ENCODE results near the gene MTTP. TPM values are rescaled to one million over a fixed set of nuclear protein-coding genes. Genes with fewer than 3 reads are reported as not detected.

Gene MTTP
- total RNA-seq, 4 donors from 2014 or later: 0.14 TPM; not detected in 3

GRCh38 chr4:99637174-99637573 lies 62.5 kb downstream of the MTTP start:
- no peak for DNase-seq
- H3K9me3 ChIP-seq: no peaks in the 10 kb centered on the region
- no peaks in the 10 kb centered on the region for H3K27me3 ChIP-seq
- no peak overlapping the region for H3K4me3 ChIP-seq
- no peak overlapping the region for H3K27ac ChIP-seq
- H3K4me1 ChIP-seq: no peaks in the 10 kb centered on the region
- no peaks in the 10 kb centered on the region for H3K36me3 ChIP-seq
- intact Hi-C loops (cut with DNase I; ENCODE audit: low total_unique reads): no loop called here
- no peak for TF ChIP-seq CTCF (IDR thresholded peaks at IDR 0.05)
- no peak for TF ChIP-seq POLR2A (IDR thresholded peaks at IDR 0.05)

- H3K36me3 ChIP-seq: no peaks in the 10 kb centered on the region
- no peaks in the 10 kb centered on the region for H3K9me3 ChIP-seq
- no peak for DNase-seq
- no peaks in the 10 kb centered on the region for H3K4me1 ChIP-seq
- no peak for TF ChIP-seq POLR2A (IDR thresholded peaks at IDR 0.05)
- TF ChIP-seq CTCF (IDR thresholded peaks at IDR 0.05): no peak
- no peak overlapping the region for H3K4me3 ChIP-seq
- H3K27ac ChIP-seq: no peak overlapping the region
- intact Hi-C loops (cut with DNase I; ENCODE audit: low total_unique reads): no loop called here
- H3K27me3 ChIP-seq: no peaks in the 10 kb centered on the region
These were observed 66.1 kb downstream of the MTTP start for GRCh38 chr4:99640676-99641075.

- Histone ChIP-seq H3K27me3 (no peaks in the 10 kb centered on the region), H3K9me3 (no peaks in the 10 kb centered on the region), H3K27ac (no peak overlapping the region), H3K36me3 (no peaks in the 10 kb centered on the region), H3K4me3 (no peak overlapping the region), H3K4me1 (no peaks in the 10 kb centered on the region)
- intact Hi-C loops (cut with DNase I; ENCODE audit: low total_unique reads): no loop called here
- no peak for DNase-seq
- TF ChIP-seq CTCF (IDR thresholded peaks at IDR 0.05) (no peak), POLR2A (IDR thresholded peaks at IDR 0.05) (no peak)
These were observed 68.3 kb downstream of the MTTP start for GRCh38 chr4:99642725-99643489.

GRCh38 chr4:99644453-99644852 lies 69.8 kb downstream of the MTTP start:
- Histone ChIP-seq H3K9me3 (no peaks in the 10 kb centered on the region), H3K4me3 (no peak overlapping the region), H3K36me3 (no peaks in the 10 kb centered on the region), H3K27me3 (no peaks in the 10 kb centered on the region), H3K27ac (no peak overlapping the region), H3K4me1 (no peaks in the 10 kb centered on the region)
- TF ChIP-seq CTCF (IDR thresholded peaks at IDR 0.05): no peak
- TF ChIP-seq POLR2A (IDR thresholded peaks at IDR 0.05): no peak
- intact Hi-C loops (cut with DNase I; ENCODE audit: low total_unique reads): no loop called here
- DNase-seq: no peak

GRCh38 chr4:99645036-99645435 lies 70.4 kb downstream of the MTTP start:
- no peaks in the 10 kb centered on the region for H3K9me3 ChIP-seq

More at GRCh38 chr4:99645036-99645435, 70.4 kb downstream of the MTTP start:
- no peak overlapping the region for H3K4me3 ChIP-seq
- intact Hi-C loops (cut with DNase I; ENCODE audit: low total_unique reads): no loop called here
- no peaks in the 10 kb centered on the region for H3K4me1 ChIP-seq
- TF ChIP-seq POLR2A (IDR thresholded peaks at IDR 0.05) (no peak), CTCF (IDR thresholded peaks at IDR 0.05) (no peak)
- H3K27ac ChIP-seq: no peak overlapping the region
- H3K27me3 ChIP-seq: no peaks in the 10 kb centered on the region
- no peak for DNase-seq
- H3K36me3 ChIP-seq: no peaks in the 10 kb centered on the region

All from uterus (tissue), 4 donors.